GM18907 (cell line): ENCODE measurements around the gene CUL7.

Experiments used
- ATAC-seq: cut with Tn5 transposase; IDR thresholded peaks from one replicate; pipeline ENCODE4 v1.9.1; 2021; ENCODE audit warnings: mild to moderate bottlenecking, moderate library complexity; ENCODE audit not compliant: unreplicated experiment

CUL7 gene

GRCh38 chr6:43077981-43078511 lies 24.4 kb upstream of the CUL7 start:
- no peak for ATAC-seq

GRCh38 chr6:43077333-43077809 lies 23.7 kb upstream of the CUL7 start:
- ATAC-seq: no peak

GRCh38 chr6:43076464-43077332 lies 23.0 kb upstream of the CUL7 start:
- ATAC-seq: no peak

GRCh38 chr6:43075670-43076463 lies 22.2 kb upstream of the CUL7 start, which contains the start of gene PTK7:
Gene PTK7, plus strand, starts transcription at chr6:43076314. Its CDS starts 175 bp downstream, at chr6:43076489.
- no peak for ATAC-seq

- ATAC-seq: no peak
Measured at GRCh38 chr6:43074847-43075669, 21.4 kb upstream of the CUL7 start.

GRCh38 chr6:43070028-43070632 lies 16.5 kb upstream of the CUL7 start:
- no peak for ATAC-seq

GRCh38 chr6:43062818-43063217 lies 9.2 kb upstream of the CUL7 start:
- ATAC-seq: no peak

- no peak for ATAC-seq
Measured at GRCh38 chr6:43061861-43062260, 8.2 kb upstream of the CUL7 start.

- ATAC-seq: no peak
Measured at GRCh38 chr6:43060755-43061633, 7.3 kb upstream of the CUL7 start.

GRCh38 chr6:43060034-43060754 lies 6.5 kb upstream of the CUL7 start:
- ATAC-seq: no peak

- ATAC-seq: peak; percentile 90
Measured at GRCh38 chr6:43059168-43060033, 5.8 kb upstream of the CUL7 start, which contains the start of the genes KLC4 and MRPL2. Gene KLC4, plus strand, starts transcription at chr6:43059631. Its CDS starts 1,705 bp downstream, at chr6:43061336. Gene MRPL2, minus strand, starts transcription at chr6:43059434. Its CDS starts 53 bp downstream, at chr6:43059381.

- no peak for ATAC-seq
Measured at GRCh38 chr6:43058531-43058930, 4.9 kb upstream of the CUL7 start.

GRCh38 chr6:43055966-43056365 lies 2.3 kb upstream of the CUL7 start:
- no peak for ATAC-seq

GRCh38 chr6:43054206-43054943 lies 724 bp upstream of the CUL7 start:
- ATAC-seq: no peak

- no peak for ATAC-seq
Measured at GRCh38 chr6:43052842-43053544, 658 bp downstream of the CUL7 start.

GRCh38 chr6:43052225-43052841 lies 1.3 kb downstream of the CUL7 start:
- ATAC-seq: no peak
